Measurements from ENCODE around the gene IL1A. TPM values are rescaled to one million over a fixed set of nuclear protein-coding genes. Genes with fewer than 3 reads are reported as not detected.

Gene IL1A
- total RNA-seq, 1 donor: not detected

GRCh38 chr2:112725545-112726457, 58.5 kb downstream of the IL1A start:
- H2AFZ ChIP-seq (ENCODE audit: low read length): peak overlapping the region; percentile 89
- H3K9me3 ChIP-seq (ENCODE audit: low read depth, low read length): no peaks in the 10 kb centered on the region
- no peak overlapping the region for H3K27ac ChIP-seq (ENCODE audit: low read depth, low read length)
- no peak for DNase-seq (ENCODE audit: insufficient read length, low spot score, missing footprints)
- no peak for TF ChIP-seq CTCF (IDR thresholded peaks at IDR 0.05; ENCODE audit: extremely low read depth, low read depth, low read length)
- no peaks in the 10 kb centered on the region for H3K27me3 ChIP-seq (ENCODE audit: insufficient read depth, low read length)
- no peak overlapping the region for H3K4me3 ChIP-seq (ENCODE audit: insufficient read depth, low read length)
- no peaks in the 10 kb centered on the region for H3K79me2 ChIP-seq (ENCODE audit: insufficient read depth, low read length)
- H3K36me3 ChIP-seq (ENCODE audit: insufficient read depth, low read length): no peaks in the 10 kb centered on the region
- no peak overlapping the region for H3K4me2 ChIP-seq (ENCODE audit: insufficient read depth, low read length)
- no peaks in the 10 kb centered on the region for H4K20me1 ChIP-seq (ENCODE audit: insufficient read depth, low read length)
- no peaks in the 10 kb centered on the region for H3K4me1 ChIP-seq (ENCODE audit: insufficient read depth, low read length)

GRCh38 chr2:112724591-112725525, 59.4 kb downstream of the IL1A start:
- Histone ChIP-seq H3K79me2 (ENCODE audit: insufficient read depth, low read length) (no peaks in the 10 kb centered on the region), H3K9me3 (ENCODE audit: low read depth, low read length) (no peaks in the 10 kb centered on the region), H3K27me3 (ENCODE audit: insufficient read depth, low read length) (no peaks in the 10 kb centered on the region), H4K20me1 (ENCODE audit: insufficient read depth, low read length) (no peaks in the 10 kb centered on the region), H3K4me1 (ENCODE audit: insufficient read depth, low read length) (no peaks in the 10 kb centered on the region), H3K4me3 (ENCODE audit: insufficient read depth, low read length) (no peak overlapping the region), H3K36me3 (ENCODE audit: insufficient read depth, low read length) (no peaks in the 10 kb centered on the region), H2AFZ (ENCODE audit: low read length) (no peak overlapping the region), H3K4me2 (ENCODE audit: insufficient read depth, low read length) (no peak overlapping the region), H3K27ac (ENCODE audit: low read depth, low read length) (no peak overlapping the region)
- peak; percentile 32 for TF ChIP-seq CTCF (IDR thresholded peaks at IDR 0.05; ENCODE audit: extremely low read depth, low read depth, low read length)
- DNase-seq (ENCODE audit: insufficient read length, low spot score, missing footprints): no peak

- TF ChIP-seq CTCF (IDR thresholded peaks at IDR 0.05; ENCODE audit: extremely low read depth, low read depth, low read length): no peak
- H4K20me1 ChIP-seq (ENCODE audit: insufficient read depth, low read length): no peaks in the 10 kb centered on the region
These were observed 60.3 kb downstream of the IL1A start for GRCh38 chr2:112723995-112724394.

More at GRCh38 chr2:112723995-112724394, 60.3 kb downstream of the IL1A start:
- Histone ChIP-seq H3K4me2 (ENCODE audit: insufficient read depth, low read length) (no peak overlapping the region), H3K27ac (ENCODE audit: low read depth, low read length) (no peak overlapping the region), H3K4me1 (ENCODE audit: insufficient read depth, low read length) (no peaks in the 10 kb centered on the region), H3K27me3 (ENCODE audit: insufficient read depth, low read length) (no peaks in the 10 kb centered on the region), H3K4me3 (ENCODE audit: insufficient read depth, low read length) (no peak overlapping the region), H3K79me2 (ENCODE audit: insufficient read depth, low read length) (no peaks in the 10 kb centered on the region), H3K36me3 (ENCODE audit: insufficient read depth, low read length) (no peaks in the 10 kb centered on the region), H3K9me3 (ENCODE audit: low read depth, low read length) (no peaks in the 10 kb centered on the region), H2AFZ (ENCODE audit: low read length) (no peak overlapping the region)
- no peak for DNase-seq (ENCODE audit: insufficient read length, low spot score, missing footprints)

Other genes starting within 250 kb of the IL1A start
- gene POLR1B, start 242.0 kb downstream of the IL1A start, total RNA-seq: 10.5 and 10.9 TPM in 2 replicates
- 7.7 and 10.1 TPM in 2 replicates for gene CHCHD5, start 199.9 kb downstream of the IL1A start, total RNA-seq
- 96.3 and 131 TPM in 2 replicates for gene SLC20A1, start 138.6 kb downstream of the IL1A start, total RNA-seq
- not detected in 2 replicates for gene NT5DC4, start 63.5 kb downstream of the IL1A start, total RNA-seq
- 1.1 and 1.5 TPM in 2 replicates for gene CKAP2L, start 19.9 kb downstream of the IL1A start, total RNA-seq
- 0.36 TPM in 1 of 2 replicates, not detected in the other for gene IL1B, start 52.3 kb upstream of the IL1A start, total RNA-seq
- gene IL37, start 126.7 kb upstream of the IL1A start, total RNA-seq: not detected in 2 replicates
- not detected in 2 replicates for gene IL36G, start 193.5 kb upstream of the IL1A start, total RNA-seq
- gene IL36A, start 221.0 kb upstream of the IL1A start, total RNA-seq: not detected in 2 replicates

Measured in osteoblast (primary cell).